Ovary (tissue), 9 donors: Measurements from ENCODE around the gene DNAJB9. TPM values are rescaled to one million over a fixed set of nuclear protein-coding genes. Genes with fewer than 3 reads are reported as not detected.
A peak's percentile ranks its signal among the peaks of the same experiment; 100 is the strongest.

Source experiments
- DNase-seq, 5 donors: peaks; one replicate each; pipeline ENCODE4 v3.0.0-alpha.2; 2019 to 2020
- H3K27ac ChIP-seq, 2 donors: fragments of 200-600 bp; one replicate each; pipeline versions ENCODE4 v1.5.1 to v1.8.0; 2019 to 2022
- H3K27me3 ChIP-seq: fragments of 200-600 bp; one replicate; pipeline ENCODE4 v1.8.0; 2022
- H3K36me3 ChIP-seq: fragments of 200-600 bp; sonication (generic); one replicate; pipeline ENCODE4 v1.5.1; 2019
- H3K4me1 ChIP-seq: one replicate; pipeline ENCODE4 v1.8.1; 2013; ENCODE audit warnings: mild to moderate bottlenecking, moderate library complexity; ENCODE audit not compliant: insufficient read depth
- H3K4me3 ChIP-seq: fragments of 200-600 bp; sonication (generic); one replicate; pipeline ENCODE4 v1.5.1; 2017
- H3K9me3 ChIP-seq, 2 donors: fragments of 200-600 bp in 1 of 2; sonication (generic) in 1 of 2; one replicate each; pipeline versions ENCODE4 v1.5.1 to v1.8.1; 2013 to 2019; ENCODE audit warnings: mild to moderate bottlenecking in 1 of 2, moderate library complexity in 1 of 2
- EP300 ChIP-seq: sonication (generic); formaldehyde crosslinking; IDR thresholded peaks from one replicate; pipeline ENCODE4 v1.6.1; 2017; ENCODE audit warnings: antibody characterized with exemption
- POLR2A ChIP-seq: fragments of 450-650 bp; IDR thresholded peaks from one replicate; pipeline ENCODE4 v1.6.1; 2017; ENCODE audit warnings: antibody characterized with exemption, mild to moderate bottlenecking, moderate library complexity
- WGBS, 3 donors: extraction: QIAGEN DNeasy Blood & Tissue Kit in 1 of 3; methylation state at CpG; one replicate each; pipeline versions ENCODE4 v1.1.5 to v1.1.7; 2013 to 2017; 5-methylcytosine and 5-hydroxymethylcytosine counted together
- intact Hi-C, 4 donors: fragments of 100-400 bp; cut with DNase I; formaldehyde crosslinking; loops; one replicate each; pipeline versions ENCODE4 v1.11.0 to v1.15.1; 2022 to 2023
- polyA plus RNA-seq, 2 donors: library from polyadenylated mRNA; stranded (reverse); fragments of 200-250 nt in 1 of 2; fragments of 350-450 nt in 1 of 2; fragmentation: Illumina TruSeq in 1 of 2; extraction: RNeasy Lipid Tissue Mini Kit (QIAGEN cat#74804) in 1 of 2; gene quantifications; one replicate each; pipeline ENCODE4 v1.2.3, GENCODE V29; 2013 to 2014
- total RNA-seq, 7 donors: library from RNA; depleted of rRNA in 2 of 7; stranded (reverse); fragments of >200 nt in 2 of 7; fragmentation: NEBNext Ultra II Directional in 3 of 7; extraction: Animal tissue kit (Norgen Biotek cat#: 25700) in 3 of 7; gene quantifications; one replicate each; pipeline versions ENCODE4 v1.1.0 to v1.2.4, GENCODE V29; 2016 to 2023
- TF ChIP-seq, protein P1 (sequence below), 3 donors: fragments of 450-650 bp in 2 of 3; fragments of 200-600 bp in 1 of 3; IDR thresholded peaks; one replicate each; pipeline versions ENCODE4 v1.5.1 to v1.8.0; 2016 to 2022; ENCODE audit warnings: antibody characterized with exemption in 3 of 3, mild to moderate bottlenecking in 1 of 3
- donor health status: DM: no; HTN: no; CAD: no; lungs with moderate emphysema.
- donor health status: DM: no; HTN: no; CAD: no.
- donor health status: Bipolar disorder and iron deficiency.
- donor health status: DM: yes; HTN: yes; CAD: no.
- donor health status: DM: no; HTN: no; CAD: no.
- donor health status: DM: yes; HTN: yes; CAD: no.

The DNAJB9 gene
- total and polyA plus RNA-seq, 9 donors, result 17.5 to 44.2 (median 24.0) TPM

DNA sequence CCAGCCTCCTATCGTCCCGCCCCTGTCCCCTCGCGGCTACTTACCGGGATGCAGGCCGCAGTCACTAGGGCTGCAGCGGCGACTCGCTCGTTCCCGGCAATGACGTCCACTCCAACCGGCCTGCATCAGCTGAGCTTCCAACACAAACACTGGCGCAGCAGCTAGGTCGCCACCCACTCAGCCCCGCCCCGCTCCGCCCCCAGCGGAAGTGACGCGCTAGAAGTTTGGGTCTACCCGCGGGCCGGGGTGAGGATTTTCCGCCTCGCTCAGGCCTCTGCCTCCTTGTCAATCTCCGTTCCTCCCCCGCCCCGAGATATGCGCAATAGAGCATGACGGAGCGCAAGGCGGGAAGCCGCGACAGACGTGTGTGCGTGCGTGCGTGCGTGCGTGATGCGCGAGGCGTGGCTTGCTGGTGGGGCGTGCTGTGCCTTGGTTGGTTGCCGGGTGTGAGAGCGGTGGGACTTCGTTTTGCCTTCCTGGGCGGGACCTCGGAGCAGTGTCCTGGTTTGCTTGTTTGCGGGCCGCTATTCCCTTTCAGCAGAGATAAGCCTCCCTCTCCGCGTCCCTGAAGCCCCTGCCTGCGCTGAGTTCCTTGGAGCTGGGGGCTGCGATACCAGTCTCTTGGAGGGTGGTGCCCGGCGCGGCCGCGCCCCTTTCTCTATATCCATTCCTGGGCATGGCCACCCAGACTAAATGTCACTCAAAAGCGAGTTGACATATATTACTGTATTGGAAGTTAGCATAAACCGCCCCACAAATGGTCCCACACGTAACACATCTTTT, 43.5 kb upstream of the DNAJB9 start, which contains the start of gene PNPLA8:
TSS of gene PNPLA8 (minus strand) at position 151 of the 783 bp plus-strand sequence. CDS start 10,644 bp downstream, outside the sequence.
- intact Hi-C loops, result loop anchor here in 2 of 4 donors (1.0 to 2.0 kb wide), 2 partner anchors 43 kb away; partner anchors contain the start of genes DNAJB9 (in 2 of the 2) and THAP5 (in 2 of the 2)
- H3K27ac ChIP-seq, result peak within 1 kb of the TSS; percentile 94 to 98
- peak; percentile 100 for DNase-seq
- TF ChIP-seq EP300 (peak; percentile 98), POLR2A (peak; percentile 97)
- TF ChIP-seq, protein P1, sequence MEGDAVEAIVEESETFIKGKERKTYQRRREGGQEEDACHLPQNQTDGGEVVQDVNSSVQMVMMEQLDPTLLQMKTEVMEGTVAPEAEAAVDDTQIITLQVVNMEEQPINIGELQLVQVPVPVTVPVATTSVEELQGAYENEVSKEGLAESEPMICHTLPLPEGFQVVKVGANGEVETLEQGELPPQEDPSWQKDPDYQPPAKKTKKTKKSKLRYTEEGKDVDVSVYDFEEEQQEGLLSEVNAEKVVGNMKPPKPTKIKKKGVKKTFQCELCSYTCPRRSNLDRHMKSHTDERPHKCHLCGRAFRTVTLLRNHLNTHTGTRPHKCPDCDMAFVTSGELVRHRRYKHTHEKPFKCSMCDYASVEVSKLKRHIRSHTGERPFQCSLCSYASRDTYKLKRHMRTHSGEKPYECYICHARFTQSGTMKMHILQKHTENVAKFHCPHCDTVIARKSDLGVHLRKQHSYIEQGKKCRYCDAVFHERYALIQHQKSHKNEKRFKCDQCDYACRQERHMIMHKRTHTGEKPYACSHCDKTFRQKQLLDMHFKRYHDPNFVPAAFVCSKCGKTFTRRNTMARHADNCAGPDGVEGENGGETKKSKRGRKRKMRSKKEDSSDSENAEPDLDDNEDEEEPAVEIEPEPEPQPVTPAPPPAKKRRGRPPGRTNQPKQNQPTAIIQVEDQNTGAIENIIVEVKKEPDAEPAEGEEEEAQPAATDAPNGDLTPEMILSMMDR (IDR thresholded peaks at IDR 0.05), result peak in 2 of 3 donors; percentile 18 to 28
- H3K4me1 ChIP-seq, result peaks cover 4% of the 10 kb centered on the region
- WGBS, 3 donors, result 0 to 1% (median 0%) methylated on average over 53 to 64 of the region's 64 CpGs
- H3K4me3 ChIP-seq, result peak within 1 kb of the TSS; percentile 57
- H3K27me3 ChIP-seq, result no peaks in the 10 kb centered on the region
- no peaks in the 10 kb centered on the region for H3K36me3 ChIP-seq
- H3K9me3 ChIP-seq, result no peaks in the 10 kb centered on the region

DNA sequence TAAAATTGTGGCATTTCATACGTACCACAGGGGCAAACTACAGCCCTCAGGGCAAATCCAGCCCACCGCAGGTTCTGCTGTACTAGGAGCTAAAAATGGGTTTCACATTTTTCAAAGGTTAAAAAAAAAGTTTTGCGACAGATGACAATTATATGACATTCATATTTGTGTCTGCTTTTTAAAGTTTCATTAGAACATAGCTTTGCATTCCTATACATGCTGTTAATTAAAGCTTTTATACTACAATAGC, 43.0 kb upstream of the DNAJB9 start:
- WGBS, 3 donors, result 6 to 15% (median 9%) methylated on average over 3 of the region's 3 CpGs
- Histone ChIP-seq H3K27ac (peak overlapping the region; percentile 56 to 94), H3K9me3 (no peaks in the 10 kb centered on the region), H3K4me1 (peaks cover 4% of the 10 kb centered on the region), H3K36me3 (no peaks in the 10 kb centered on the region), H3K27me3 (no peaks in the 10 kb centered on the region), H3K4me3 (peak overlapping the region; percentile 49)
- DNase-seq, result no peak
- intact Hi-C loops, result loop anchor here in 2 of 4 donors (1.0 to 2.0 kb wide), 2 partner anchors 42 to 43 kb away; partner anchors contain the start of genes DNAJB9 (in 2 of the 2) and THAP5 (in 2 of the 2)
- TF ChIP-seq POLR2A, result no peak
- no peak for TF ChIP-seq EP300
- TF ChIP-seq, protein P1 (IDR thresholded peaks at IDR 0.05), result no peak

DNA sequence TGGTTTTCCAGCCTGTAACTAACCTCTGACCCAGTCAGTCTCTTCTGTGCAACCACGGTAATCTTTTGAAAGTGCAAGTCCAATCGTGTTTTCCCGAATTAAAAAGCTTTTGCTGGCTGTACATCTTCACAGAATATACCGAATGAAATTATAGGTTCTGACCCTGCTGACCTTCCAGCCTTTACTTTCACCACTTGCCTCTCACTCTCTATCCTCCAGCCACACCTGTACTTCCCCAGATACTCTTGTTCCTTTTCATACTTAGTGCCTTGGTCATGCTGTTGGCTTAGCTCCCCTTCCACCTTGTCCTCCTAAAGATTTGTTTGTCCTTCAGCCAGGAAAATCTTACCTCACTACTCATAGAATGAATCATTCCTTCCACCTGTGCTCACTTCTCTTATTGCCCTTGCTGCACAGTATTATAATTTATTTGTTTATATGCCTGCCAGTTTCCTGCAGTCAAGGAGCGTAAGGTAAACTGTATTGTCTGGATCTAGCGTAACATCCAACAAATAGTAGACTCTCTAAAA, 41.4 kb upstream of the DNAJB9 start:
- no peak overlapping the region for H3K27ac ChIP-seq
- intact Hi-C loops, result no loop called here
- peaks cover 4% of the 10 kb centered on the region for H3K4me1 ChIP-seq
- DNase-seq, result no peak
- H3K4me3 ChIP-seq, result no peak overlapping the region
- H3K27me3 ChIP-seq, result no peaks in the 10 kb centered on the region
- H3K9me3 ChIP-seq, result no peaks in the 10 kb centered on the region
- TF ChIP-seq POLR2A (no peak), EP300 (no peak)
- TF ChIP-seq, protein P1 (IDR thresholded peaks at IDR 0.05), result no peak
- H3K36me3 ChIP-seq, result no peaks in the 10 kb centered on the region
- 94 to 95% (median 95%) methylated on average over 6 of the region's 6 CpGs for WGBS, 3 donors

DNA sequence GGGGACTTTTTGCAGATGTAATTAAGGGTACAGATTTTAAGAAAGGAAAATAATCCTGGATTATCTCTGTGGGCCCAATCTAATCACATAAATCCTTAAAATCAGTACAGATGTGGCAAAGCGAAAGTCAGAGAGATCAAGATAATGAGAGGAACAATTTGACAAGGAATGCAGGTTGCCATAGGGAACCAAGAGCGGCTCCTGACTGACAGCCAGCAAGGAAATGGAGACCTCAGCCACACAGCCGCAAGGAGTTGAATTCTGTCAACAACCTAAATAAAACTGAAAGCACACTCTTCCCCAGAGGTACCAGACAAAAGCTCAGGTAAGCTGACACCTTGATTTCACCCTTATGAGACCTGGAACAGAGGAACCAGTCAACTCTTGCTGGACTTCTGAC, 40.3 kb upstream of the DNAJB9 start:
- no peak for TF ChIP-seq EP300
- TF ChIP-seq, protein P1 (IDR thresholded peaks at IDR 0.05), result no peak
- TF ChIP-seq POLR2A, result no peak
- intact Hi-C loops, result no loop called here
- no peaks in the 10 kb centered on the region for H3K9me3 ChIP-seq
- WGBS, 3 donors, result 82 to 87% (median 85%) methylated on average over 3 of the region's 3 CpGs
- no peak overlapping the region for H3K27ac ChIP-seq
- H3K36me3 ChIP-seq, result no peaks in the 10 kb centered on the region
- H3K27me3 ChIP-seq, result no peaks in the 10 kb centered on the region
- no peak for DNase-seq
- no peak overlapping the region for H3K4me3 ChIP-seq
- peaks cover 4% of the 10 kb centered on the region for H3K4me1 ChIP-seq
